ENCODE data around the gene METRNL.

DNA sequence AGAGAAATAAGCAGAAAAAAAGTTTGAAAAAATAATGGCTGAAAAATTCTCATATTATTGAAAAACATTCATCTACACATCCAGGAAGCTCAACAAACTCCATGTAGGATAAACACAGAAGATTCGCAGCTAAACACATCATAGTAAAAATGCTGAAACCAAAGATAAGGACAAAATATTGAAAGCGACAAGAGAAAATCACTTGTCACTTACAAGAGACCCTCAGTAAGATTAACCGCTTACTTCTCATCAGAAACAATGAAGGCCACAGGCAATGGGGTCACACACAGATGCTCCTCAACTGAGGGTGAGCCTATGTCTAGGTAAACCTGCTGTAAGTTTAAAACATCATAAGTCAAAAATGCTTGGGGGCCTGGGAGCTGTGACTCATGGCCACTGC lies 38.1 kb upstream of the METRNL start:
- TF ChIP-seq, protein P1, sequence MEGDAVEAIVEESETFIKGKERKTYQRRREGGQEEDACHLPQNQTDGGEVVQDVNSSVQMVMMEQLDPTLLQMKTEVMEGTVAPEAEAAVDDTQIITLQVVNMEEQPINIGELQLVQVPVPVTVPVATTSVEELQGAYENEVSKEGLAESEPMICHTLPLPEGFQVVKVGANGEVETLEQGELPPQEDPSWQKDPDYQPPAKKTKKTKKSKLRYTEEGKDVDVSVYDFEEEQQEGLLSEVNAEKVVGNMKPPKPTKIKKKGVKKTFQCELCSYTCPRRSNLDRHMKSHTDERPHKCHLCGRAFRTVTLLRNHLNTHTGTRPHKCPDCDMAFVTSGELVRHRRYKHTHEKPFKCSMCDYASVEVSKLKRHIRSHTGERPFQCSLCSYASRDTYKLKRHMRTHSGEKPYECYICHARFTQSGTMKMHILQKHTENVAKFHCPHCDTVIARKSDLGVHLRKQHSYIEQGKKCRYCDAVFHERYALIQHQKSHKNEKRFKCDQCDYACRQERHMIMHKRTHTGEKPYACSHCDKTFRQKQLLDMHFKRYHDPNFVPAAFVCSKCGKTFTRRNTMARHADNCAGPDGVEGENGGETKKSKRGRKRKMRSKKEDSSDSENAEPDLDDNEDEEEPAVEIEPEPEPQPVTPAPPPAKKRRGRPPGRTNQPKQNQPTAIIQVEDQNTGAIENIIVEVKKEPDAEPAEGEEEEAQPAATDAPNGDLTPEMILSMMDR (IDR thresholded peaks at IDR 0.05; ENCODE audit: insufficient read depth, low read length, poor library complexity, severe bottlenecking), result no peak
- no peak for TF ChIP-seq EZH2phosphoT487 (conservative IDR thresholded peaks at IDR 0.05; ENCODE audit: low read length)

Measured in SU-DHL-6 (cell line).